PC-3 (cell line): Measurements from ENCODE around the gene S100A7A. TPM values are rescaled to one million over a fixed set of nuclear protein-coding genes. Genes with fewer than 3 reads are reported as not detected.

Experiments used
- ATAC-seq: fragments of 200-7000 bp; cut with Tn5 transposase; 2 replicates; pipeline ENCODE4 v1.9.1; 2020; ENCODE audit warnings: mild to moderate bottlenecking, moderate library complexity
- BruUV-seq: library from RNA; stranded (reverse); fragments of 400-500 nt; replicated peaks from 2 replicates; lab custom pipeline; 2021; lab: Mats Ljungman, UMichigan
- CTCF ChIA-PET: fragments of 300-600 bp; sonication (Branson Sonifier 250); formaldehyde crosslinking; loops from one replicate; lab custom pipeline; 2022; ENCODE audit warnings: antibody characterized with exemption; lab: Charles Lee
- POLR2A ChIA-PET: fragments of 300-600 bp; sonication (Branson Sonifier 250); formaldehyde crosslinking; loops from one replicate; lab custom pipeline; 2022; ENCODE audit warnings: antibody characterized with exemption; ENCODE audit not compliant: unreplicated experiment; lab: Charles Lee
- DNase-seq: peaks from one replicate; pipeline ENCODE4 v3.0.0-alpha.2; 2015
- H2AFZ ChIP-seq: fragments of 300-600 bp; sonication (generic); 2 replicates; pipeline ENCODE4 v1.6.0; 2016; ENCODE audit warnings: antibody characterized with exemption, low read length
- H3F3A ChIP-seq: fragments of 300-600 bp; sonication (generic); one replicate; pipeline ENCODE4 v1.6.0; 2017; ENCODE audit warnings: antibody characterized with exemption, low read length, control low read depth, mild to moderate bottlenecking; ENCODE audit not compliant: unreplicated experiment
- H3K27ac ChIP-seq: fragments of 300-600 bp; sonication (generic); 2 replicates; pipeline ENCODE4 v1.5.1; 2016; ENCODE audit warnings: mild to moderate bottlenecking, low read length
- H3K27me3 ChIP-seq: fragments of 300-600 bp; sonication (generic); 2 replicates; pipeline ENCODE4 v1.6.1; 2016; ENCODE audit warnings: low read length, mixed read lengths
- H3K36me3 ChIP-seq: fragments of 300-600 bp; sonication (generic); 2 replicates; pipeline ENCODE4 v1.6.1; 2016; ENCODE audit warnings: low read depth, mixed run types, low read length, mixed read lengths
- H3K4me1 ChIP-seq: fragments of 300-600 bp; sonication (generic); 2 replicates; pipeline ENCODE4 v1.5.1; 2016; ENCODE audit warnings: low read length; ENCODE audit not compliant: insufficient read depth
- H3K4me2 ChIP-seq: fragments of 300-600 bp; sonication (generic); 2 replicates; pipeline ENCODE4 v1.6.0; 2016; ENCODE audit warnings: low read length
- H3K4me3 ChIP-seq: fragments of 300-600 bp; sonication (generic); 2 replicates; pipeline ENCODE4 v1.5.1; 2016; ENCODE audit warnings: mild to moderate bottlenecking, low read length, mixed read lengths
- H3K79me2 ChIP-seq: fragments of 300-600 bp; sonication (generic); 2 replicates; pipeline ENCODE4 v1.6.1; 2017; ENCODE audit warnings: low read length, mixed read lengths
- H3K9ac ChIP-seq: fragments of 300-600 bp; sonication (generic); 2 replicates; pipeline ENCODE4 v1.6.0; 2016; ENCODE audit warnings: mild to moderate bottlenecking, low read length
- H3K9me2 ChIP-seq: fragments of 300-600 bp; sonication (generic); replicated peaks from 2 replicates; pipeline ENCODE4 v1.6.1; 2016; ENCODE audit warnings: mixed run types, low read length, mixed read lengths
- H3K9me3 ChIP-seq: fragments of 300-600 bp; sonication (generic); 2 replicates; pipeline ENCODE4 v1.6.1; 2016; ENCODE audit warnings: low read length, mixed read lengths
- H4K20me1 ChIP-seq: fragments of 300-600 bp; sonication (generic); 2 replicates; pipeline ENCODE4 v1.6.1; 2016; ENCODE audit warnings: low read length, mixed read lengths
- CTCF ChIP-seq: fragments of 300-600 bp; sonication (generic); conservative IDR thresholded peaks from 2 replicates; pipeline ENCODE4 v1.5.1; 2017; ENCODE audit warnings: antibody characterized with exemption, low read depth, mild to moderate bottlenecking, low read length
- EZH2 ChIP-seq: fragments of 300-600 bp; sonication (generic); IDR thresholded peaks from one replicate; pipeline ENCODE4 v1.6.1; 2017; ENCODE audit warnings: antibody characterized with exemption, mild to moderate bottlenecking, low read length; ENCODE audit not compliant: unreplicated experiment
- EZH2phosphoT487 ChIP-seq: fragments of 300-600 bp; sonication (generic); IDR thresholded peaks from 2 replicates; pipeline ENCODE4 v1.6.1; 2018; ENCODE audit warnings: mild to moderate bottlenecking, antibody characterized with exemption, low read length, borderline replicate concordance
- intact Hi-C: fragments of 100-400 bp; cut with micrococcal nuclease; formaldehyde crosslinking; loops from 2 replicates; pipeline ENCODE4 v1.9.0; 2023
- total RNA-seq: library from RNA; depleted of rRNA; stranded (reverse); fragments of >200 nt; gene quantifications from 2 replicates; pipeline ENCODE4 v1.2.3, GENCODE V29; 2014

Gene S100A7A
- total RNA-seq, 1 experiment from 2014 or later = not detected

- Histone ChIP-seq H2AFZ (no peak within 1 kb of the TSS), H3K36me3 (no peaks in the 10 kb centered on the region), H3K4me1 (peaks cover 29% of the 10 kb centered on the region), H3K9me2 (no peaks in the 10 kb centered on the region), H3K4me2 (no peak within 1 kb of the TSS), H3K27me3 (peaks cover 21% of the 10 kb centered on the region; the same call in 1 of the 2 replicates), H3K9me3 (no peaks in the 10 kb centered on the region), H3K27ac (no peak within 1 kb of the TSS), H3K4me3 (no peak within 1 kb of the TSS), H4K20me1 (no peaks in the 10 kb centered on the region), H3F3A (no peaks in the 10 kb centered on the region), H3K9ac (no peak within 1 kb of the TSS), H3K79me2 (no peaks in the 10 kb centered on the region)
- BruUV-seq = no TSS peak
- TF ChIP-seq EZH2 (no peak), CTCF (no peak), EZH2phosphoT487 (no peak)
- ATAC-seq = no peak
- intact Hi-C loops = no loop called here
- peak; percentile 82 for DNase-seq
- ChIA-PET CTCF (no interaction called here), POLR2A (no interaction called here)
Observed at GRCh38 chr1:153390938-153391710, 25.2 kb upstream of the S100A7A start, which contains the start of gene S100A8. Gene S100A8 (minus strand): TSS chr1:153391073. CDS start chr1:153390535, 538 bp downstream.

DNA sequence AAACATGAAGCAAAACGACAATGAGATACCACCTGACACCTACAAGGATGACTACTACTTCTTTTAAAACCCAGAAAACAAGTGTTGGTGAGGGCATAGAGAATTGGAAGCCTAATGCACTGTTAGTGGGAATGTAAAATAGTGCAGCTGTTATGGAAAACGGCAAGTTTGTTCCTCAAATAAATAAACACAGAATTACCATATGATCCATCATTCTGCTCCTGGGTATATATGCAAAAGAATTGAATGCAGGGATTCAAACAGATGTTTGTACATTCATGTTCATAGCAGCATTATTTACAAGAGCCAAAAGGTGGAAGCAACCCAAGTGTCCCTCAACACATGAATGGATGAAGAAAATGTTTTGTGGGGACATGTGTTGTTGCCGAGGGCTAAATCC lies 24.1 kb upstream of the S100A7A start:
- no peaks in the 10 kb centered on the region for H3F3A ChIP-seq
- TF ChIP-seq EZH2 = no peak
- no peak for TF ChIP-seq EZH2phosphoT487
- TF ChIP-seq CTCF = no peak
- H3K4me2 ChIP-seq = no peak overlapping the region
- H4K20me1 ChIP-seq = no peaks in the 10 kb centered on the region
- peaks cover 29% of the 10 kb centered on the region for H3K4me1 ChIP-seq
- H3K4me3 ChIP-seq = no peak overlapping the region
- no peak for ATAC-seq
- no peaks in the 10 kb centered on the region for H3K9me3 ChIP-seq
- POLR2A ChIA-PET = no interaction called here
- no peak overlapping the region for H3K9ac ChIP-seq
- DNase-seq = no peak
- H3K27ac ChIP-seq = no peak overlapping the region
- no TSS peak for BruUV-seq
- peaks cover 32% of the 10 kb centered on the region for H3K27me3 ChIP-seq
- no peaks in the 10 kb centered on the region for H3K36me3 ChIP-seq
- intact Hi-C loops = no loop called here
- no peaks in the 10 kb centered on the region for H3K9me2 ChIP-seq
- CTCF ChIA-PET = no interaction called here
- no peak overlapping the region for H2AFZ ChIP-seq
- no peaks in the 10 kb centered on the region for H3K79me2 ChIP-seq

GRCh38 chr1:153392822-153393221 lies 23.5 kb upstream of the S100A7A start:
- Histone ChIP-seq H4K20me1 (no peaks in the 10 kb centered on the region), H3K27me3 (peaks cover 38% of the 10 kb centered on the region), H3K4me3 (no peak overlapping the region), H3K36me3 (no peaks in the 10 kb centered on the region), H3K27ac (no peak overlapping the region), H3K4me2 (no peak overlapping the region), H3K9me3 (no peaks in the 10 kb centered on the region), H3K9ac (no peak overlapping the region), H2AFZ (no peak overlapping the region), H3F3A (no peaks in the 10 kb centered on the region), H3K79me2 (no peaks in the 10 kb centered on the region), H3K4me1 (peaks cover 29% of the 10 kb centered on the region), H3K9me2 (no peaks in the 10 kb centered on the region)
- intact Hi-C loops = no loop called here
- ChIA-PET POLR2A (no interaction called here), CTCF (no interaction called here)
- ATAC-seq (no peak), DNase-seq (peak; percentile 28)
- TF ChIP-seq EZH2 (no peak), CTCF (no peak), EZH2phosphoT487 (no peak)
- BruUV-seq = no TSS peak
